ENCODE results near the gene MVP.

MVP gene

GRCh38 chr16:29852654-29853053, 32.4 kb downstream of the MVP start:
- in situ Hi-C loops (cut with MboI; ENCODE audit: low sequenced_read_pairs, unreplicated experiment): no loop called here
- DNase-seq (ENCODE audit: low spot score): no peak

GRCh38 chr16:29854520-29855100, 34.3 kb downstream of the MVP start:
- in situ Hi-C loops (cut with MboI; ENCODE audit: low sequenced_read_pairs, unreplicated experiment): no loop called here
- no peak for TF ChIP-seq CTCF (IDR thresholded peaks at IDR 0.05; ENCODE audit: borderline replicate concordance, control extremely low read depth, extremely low read depth, insufficient read depth, missing control alignments)
- no peak for DNase-seq (ENCODE audit: low spot score)

More at GRCh38 chr16:29852654-29853053, 32.4 kb downstream of the MVP start:
- TF ChIP-seq CTCF (IDR thresholded peaks at IDR 0.05; ENCODE audit: borderline replicate concordance, control extremely low read depth, extremely low read depth, insufficient read depth, missing control alignments): no peak

- in situ Hi-C loops (cut with MboI; ENCODE audit: low sequenced_read_pairs, unreplicated experiment): no loop called here
- DNase-seq (ENCODE audit: low spot score): no peak
- no peak for TF ChIP-seq CTCF (IDR thresholded peaks at IDR 0.05; ENCODE audit: borderline replicate concordance, control extremely low read depth, extremely low read depth, insufficient read depth, missing control alignments)
Observed at GRCh38 chr16:29857133-29857760, 37.0 kb downstream of the MVP start.

- TF ChIP-seq CTCF (IDR thresholded peaks at IDR 0.05; ENCODE audit: borderline replicate concordance, control extremely low read depth, extremely low read depth, insufficient read depth, missing control alignments): no peak
- in situ Hi-C loops (cut with MboI; ENCODE audit: low sequenced_read_pairs, unreplicated experiment): no loop called here
- no peak for DNase-seq (ENCODE audit: low spot score)
Observed at GRCh38 chr16:29858149-29858849, 38.0 kb downstream of the MVP start.

- in situ Hi-C loops (cut with MboI; ENCODE audit: low sequenced_read_pairs, unreplicated experiment): no loop called here
- no peak for DNase-seq (ENCODE audit: low spot score)
- no peak for TF ChIP-seq CTCF (IDR thresholded peaks at IDR 0.05; ENCODE audit: borderline replicate concordance, control extremely low read depth, extremely low read depth, insufficient read depth, missing control alignments)
Observed at GRCh38 chr16:29858974-29859373, 38.7 kb downstream of the MVP start.

GRCh38 chr16:29860218-29860617, 40.0 kb downstream of the MVP start:
- DNase-seq (ENCODE audit: low spot score): no peak
- in situ Hi-C loops (cut with MboI; ENCODE audit: low sequenced_read_pairs, unreplicated experiment): no loop called here
- no peak for TF ChIP-seq CTCF (IDR thresholded peaks at IDR 0.05; ENCODE audit: borderline replicate concordance, control extremely low read depth, extremely low read depth, insufficient read depth, missing control alignments)

Measured in GM13976 (cell line).